Stimulated activated CD8-positive, alpha-beta memory T cell treated with anti-CD3 and anti-CD28 coated beads, Interleukin-4, amount 100 ng/mL, for 48 hours (primary cell): ENCODE results near the gene RASGRP4.
A peak's percentile ranks its signal among the peaks of the same experiment; 100 is the strongest.
"Not testable (repeated sequence)": the region's sequence is repeated elsewhere in the genome, so short reads cannot be mapped to it uniquely, and the experiment has no call there.

Experiments
- DNase-seq: peaks from one replicate; pipeline ENCODE4 v3.0.0-alpha.2; 2020

The RASGRP4 gene, protein sequence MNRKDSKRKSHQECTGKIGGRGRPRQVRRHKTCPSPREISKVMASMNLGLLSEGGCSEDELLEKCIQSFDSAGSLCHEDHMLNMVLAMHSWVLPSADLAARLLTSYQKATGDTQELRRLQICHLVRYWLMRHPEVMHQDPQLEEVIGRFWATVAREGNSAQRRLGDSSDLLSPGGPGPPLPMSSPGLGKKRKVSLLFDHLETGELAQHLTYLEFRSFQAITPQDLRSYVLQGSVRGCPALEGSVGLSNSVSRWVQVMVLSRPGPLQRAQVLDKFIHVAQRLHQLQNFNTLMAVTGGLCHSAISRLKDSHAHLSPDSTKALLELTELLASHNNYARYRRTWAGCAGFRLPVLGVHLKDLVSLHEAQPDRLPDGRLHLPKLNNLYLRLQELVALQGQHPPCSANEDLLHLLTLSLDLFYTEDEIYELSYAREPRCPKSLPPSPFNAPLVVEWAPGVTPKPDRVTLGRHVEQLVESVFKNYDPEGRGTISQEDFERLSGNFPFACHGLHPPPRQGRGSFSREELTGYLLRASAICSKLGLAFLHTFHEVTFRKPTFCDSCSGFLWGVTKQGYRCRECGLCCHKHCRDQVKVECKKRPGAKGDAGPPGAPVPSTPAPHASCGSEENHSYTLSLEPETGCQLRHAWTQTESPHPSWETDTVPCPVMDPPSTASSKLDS

GRCh38 chr19:38425810-38426466, at the start of gene RASGRP4:
Gene RASGRP4, minus strand, starts transcription at chr19:38426219. Its CDS starts 128 bp downstream, at chr19:38426091.
- peak; percentile 70 for DNase-seq

DNA sequence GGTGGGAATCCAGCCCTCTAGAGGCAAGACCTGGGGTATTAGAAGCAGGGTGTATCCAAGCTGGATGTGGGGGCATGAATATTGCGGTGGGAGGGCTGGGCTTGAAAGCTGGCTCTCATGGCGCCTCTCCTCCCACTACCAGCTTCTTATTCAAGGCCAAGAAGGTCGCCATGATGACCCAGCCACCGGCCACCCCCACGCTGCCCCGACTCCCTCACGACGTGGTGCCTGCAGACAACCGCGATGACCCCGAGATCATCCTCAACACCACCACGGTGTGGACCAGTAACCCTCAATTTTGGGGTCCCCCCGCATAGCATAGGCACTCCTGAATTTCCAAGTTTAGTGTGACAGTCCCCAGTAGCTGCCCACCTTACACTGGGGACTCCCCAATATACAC, 49.2 kb upstream of the RASGRP4 start:
- DNase-seq = no peak

GRCh38 chr19:38473201-38473600, 47.2 kb upstream of the RASGRP4 start:
- DNase-seq = no peak

GRCh38 chr19:38472725-38473124, 46.7 kb upstream of the RASGRP4 start:
- not testable (repeated sequence) for DNase-seq

- no peak for DNase-seq
Measured at GRCh38 chr19:38470788-38471480, 44.9 kb upstream of the RASGRP4 start.

DNA sequence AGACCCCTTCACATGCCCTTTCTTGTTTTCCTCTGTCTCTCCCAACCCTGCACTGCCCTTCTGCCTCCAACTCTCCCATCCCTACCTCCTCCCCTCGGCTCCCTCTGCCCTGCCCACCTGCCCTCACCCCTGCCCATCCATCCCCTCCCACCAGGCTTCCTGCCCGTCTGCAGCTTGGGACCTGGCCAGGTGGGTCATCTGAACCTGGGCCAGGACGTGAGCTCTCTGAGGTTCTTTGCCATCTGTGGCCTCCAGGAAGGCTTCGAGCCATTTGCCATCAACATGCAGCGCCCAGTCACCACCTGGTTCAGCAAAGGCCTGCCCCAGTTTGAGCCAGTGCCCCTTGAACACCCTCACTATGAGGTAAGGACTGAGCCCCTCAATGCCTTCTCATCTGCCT, 43.1 kb upstream of the RASGRP4 start:
- DNase-seq = no peak

DNA sequence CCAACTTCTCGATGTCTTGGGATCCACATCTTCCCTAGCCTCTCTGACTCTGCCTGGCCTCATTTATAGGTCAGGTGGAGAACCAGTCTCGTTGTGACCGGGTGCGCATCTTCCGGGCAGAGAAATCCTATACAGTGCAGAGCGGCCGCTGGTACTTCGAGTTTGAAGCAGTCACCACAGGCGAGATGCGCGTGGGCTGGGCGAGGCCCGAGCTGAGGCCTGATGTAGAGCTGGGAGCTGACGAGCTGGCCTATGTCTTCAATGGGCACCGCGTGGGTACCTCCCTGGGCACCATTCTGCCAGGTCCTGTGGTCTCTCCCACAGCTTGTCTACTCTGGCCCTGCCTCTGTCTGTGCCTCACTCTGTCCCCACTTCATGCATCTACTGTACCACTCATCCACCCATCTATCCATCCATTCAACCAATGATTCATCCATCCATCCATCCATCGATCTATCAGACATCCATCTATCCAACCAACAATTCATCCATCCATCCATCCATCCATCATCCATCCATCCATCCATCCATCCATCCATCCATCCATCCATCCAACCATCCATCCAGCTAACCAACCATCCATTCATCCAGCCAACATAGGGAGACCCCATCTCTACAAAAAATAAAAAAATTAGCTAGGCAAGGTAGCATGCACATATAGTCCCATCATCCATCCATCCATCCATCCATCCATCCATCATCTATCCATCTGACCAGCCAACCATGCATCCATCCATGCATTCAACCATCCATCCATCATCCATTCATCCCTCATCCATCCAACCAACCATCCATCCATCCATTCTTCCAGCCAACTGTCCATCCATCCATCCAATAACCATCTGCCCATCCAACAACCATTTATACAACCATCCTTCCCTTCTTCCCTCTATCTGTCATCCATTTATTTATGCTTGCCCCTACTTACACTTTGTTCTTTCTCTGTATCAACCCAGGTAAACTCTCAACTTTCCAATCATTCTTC, 41.8 kb upstream of the RASGRP4 start:
- no peak for DNase-seq

GRCh38 chr19:38466050-38466449, 40.0 kb upstream of the RASGRP4 start:
- DNase-seq = no peak

DNA sequence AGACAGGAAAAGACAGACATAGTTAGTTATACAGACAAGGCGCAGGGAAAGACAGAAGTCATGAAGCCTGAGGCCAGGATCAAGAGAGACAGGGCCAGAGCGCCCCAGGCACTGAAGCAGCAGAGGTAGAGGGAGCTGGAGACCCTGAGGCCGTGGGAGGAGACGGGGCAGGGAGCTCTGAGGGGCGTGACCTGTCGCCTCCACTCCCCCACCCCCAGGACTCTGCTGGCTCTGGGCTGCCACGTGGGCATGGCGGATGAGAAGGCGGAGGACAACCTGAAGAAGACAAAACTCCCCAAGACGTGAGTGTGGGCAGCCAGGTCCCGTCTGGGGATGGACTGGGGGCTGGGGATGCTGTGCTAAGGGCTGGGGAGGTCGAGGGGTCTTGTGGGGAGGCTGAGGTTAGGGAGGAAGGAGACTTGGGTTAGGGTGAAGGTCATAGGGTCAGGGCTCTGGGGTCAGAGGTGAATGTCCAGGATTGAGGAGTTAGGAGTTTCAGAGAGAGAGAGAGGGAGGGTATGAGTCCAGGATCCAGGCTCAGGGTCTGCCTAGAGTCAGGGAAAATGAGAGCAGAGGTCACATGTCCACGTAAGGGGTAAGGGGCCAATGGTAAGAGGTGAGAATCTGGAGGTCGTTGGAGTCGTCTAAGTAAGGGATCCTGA, 38.5 kb upstream of the RASGRP4 start:
- DNase-seq = no peak

DNA sequence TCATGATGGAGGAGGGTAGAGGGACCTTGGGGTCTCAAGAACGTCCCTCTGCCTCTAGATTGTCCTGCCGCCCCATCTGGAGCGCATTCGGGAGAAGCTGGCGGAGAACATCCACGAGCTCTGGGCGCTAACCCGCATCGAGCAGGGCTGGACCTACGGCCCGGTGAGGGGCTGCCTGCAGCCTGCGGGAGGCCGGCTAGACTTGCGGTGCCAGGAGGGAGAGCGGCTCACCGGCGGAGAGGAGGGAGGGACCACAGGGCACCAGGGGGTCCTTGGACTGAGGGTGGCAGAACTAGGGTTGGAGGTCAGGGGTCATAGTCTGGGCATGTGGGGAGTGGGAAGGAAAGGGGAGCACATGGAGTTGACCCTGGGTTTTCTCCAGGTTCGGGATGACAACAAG, 37.3 kb upstream of the RASGRP4 start:
- DNase-seq = no peak

GRCh38 chr19:38458991-38459390, 33.0 kb upstream of the RASGRP4 start:
- DNase-seq = no peak

DNA sequence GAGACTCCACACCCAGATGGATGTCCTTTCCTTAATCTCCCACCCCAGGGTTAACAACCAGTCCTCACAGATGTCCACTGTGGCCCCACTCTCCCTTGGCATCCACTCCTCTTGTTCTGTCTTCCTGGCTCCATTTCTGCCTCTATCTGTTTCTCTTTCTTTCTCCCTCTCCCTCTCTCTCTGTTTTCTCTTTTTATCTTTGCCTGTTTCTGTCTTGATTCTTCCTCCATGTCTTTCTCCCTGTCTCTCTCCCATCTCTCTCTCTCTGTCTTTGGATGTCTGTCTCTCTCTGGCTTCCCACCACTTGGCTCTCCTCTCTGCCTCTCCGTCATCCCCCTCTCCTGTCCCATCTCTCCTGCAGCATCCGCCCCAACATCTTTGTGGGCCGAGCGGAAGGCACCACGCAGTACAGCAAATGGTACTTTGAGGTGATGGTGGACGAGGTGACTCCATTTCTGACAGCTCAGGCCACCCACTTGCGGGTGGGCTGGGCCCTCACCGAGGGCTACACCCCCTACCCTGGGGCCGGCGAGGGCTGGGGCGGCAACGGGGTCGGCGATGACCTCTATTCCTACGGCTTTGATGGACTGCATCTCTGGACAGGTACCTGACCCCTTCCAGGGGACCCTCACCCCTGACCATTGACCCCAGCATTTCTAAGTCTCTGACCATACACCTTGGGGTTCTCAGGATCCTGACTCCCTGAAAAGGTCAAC, 31.8 kb upstream of the RASGRP4 start:
- DNase-seq = no peak

GRCh38 chr19:38457202-38457601, 31.2 kb upstream of the RASGRP4 start:
- DNase-seq = no peak

- DNase-seq = no peak
Measured at GRCh38 chr19:38455031-38455430, 29.0 kb upstream of the RASGRP4 start.

- DNase-seq = no peak
Measured at GRCh38 chr19:38453596-38453995, 27.6 kb upstream of the RASGRP4 start.

DNA sequence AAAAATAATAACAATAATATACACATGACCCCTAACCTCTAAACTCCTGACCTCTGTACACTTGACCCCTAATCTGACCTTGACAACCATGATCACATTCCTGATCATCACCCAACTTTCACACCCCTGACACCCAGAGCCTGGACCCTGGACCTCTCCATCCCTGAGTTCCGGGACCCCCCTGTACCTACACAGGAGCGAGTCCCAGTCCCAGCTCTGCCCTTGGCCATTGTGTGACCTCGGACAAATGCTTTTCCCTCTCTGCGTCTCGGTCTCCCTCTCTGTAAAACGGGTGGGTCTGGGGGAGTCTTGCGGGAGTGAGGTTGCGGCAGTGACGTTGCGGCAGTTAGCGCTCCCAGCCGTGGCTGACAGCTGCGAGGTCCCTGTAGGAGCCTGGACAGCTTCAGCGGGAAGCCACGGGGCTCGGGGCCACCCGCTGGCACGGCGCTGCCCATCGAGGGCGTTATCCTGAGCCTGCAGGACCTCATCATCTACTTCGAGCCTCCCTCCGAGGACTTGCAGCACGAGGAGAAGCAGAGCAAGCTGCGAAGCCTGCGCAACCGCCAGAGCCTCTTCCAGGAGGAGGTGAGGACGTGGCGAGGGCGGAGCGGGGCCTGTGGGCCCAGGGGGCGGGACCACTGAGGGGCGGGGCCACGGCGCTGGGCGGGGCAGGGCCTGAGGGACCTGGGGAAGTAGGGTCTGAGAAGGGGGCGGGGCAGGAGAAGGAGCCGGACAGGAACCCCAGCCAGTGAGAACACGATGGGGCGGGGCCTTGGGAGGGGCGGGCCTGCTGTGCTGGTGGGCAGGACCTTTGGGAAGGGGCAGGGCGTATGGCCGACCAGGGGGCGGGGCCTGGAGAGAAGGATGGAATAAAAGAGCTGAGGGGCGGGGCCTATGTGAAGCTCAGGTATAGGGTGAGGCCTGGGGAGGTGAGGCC, 26.7 kb upstream of the RASGRP4 start:
- peak; percentile 57 for DNase-seq

- no peak for DNase-seq
Measured at GRCh38 chr19:38451629-38452028, 25.6 kb upstream of the RASGRP4 start.

- DNase-seq = no peak
Measured at GRCh38 chr19:38451036-38451435, 25.0 kb upstream of the RASGRP4 start.

DNA sequence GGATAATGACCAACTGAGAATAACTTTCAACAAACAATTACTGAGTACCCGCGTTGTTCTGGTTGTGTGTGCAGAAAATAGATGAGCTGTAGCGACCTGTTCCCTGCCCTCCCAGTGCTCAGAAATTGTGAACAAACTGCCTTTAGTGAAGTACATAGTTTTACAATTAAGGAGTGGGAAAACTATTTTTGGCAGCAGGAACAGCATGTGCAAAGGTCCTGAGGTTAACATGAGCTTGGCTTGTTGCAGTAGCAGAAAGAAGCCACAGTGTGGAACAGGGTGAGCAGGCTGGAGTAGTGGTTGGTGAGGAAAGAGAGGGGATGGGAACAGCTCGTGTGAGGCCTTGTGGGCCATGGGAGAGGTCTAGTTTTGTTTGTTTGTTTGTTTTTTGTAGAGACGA, 23.5 kb upstream of the RASGRP4 start:
- DNase-seq = no peak

DNA sequence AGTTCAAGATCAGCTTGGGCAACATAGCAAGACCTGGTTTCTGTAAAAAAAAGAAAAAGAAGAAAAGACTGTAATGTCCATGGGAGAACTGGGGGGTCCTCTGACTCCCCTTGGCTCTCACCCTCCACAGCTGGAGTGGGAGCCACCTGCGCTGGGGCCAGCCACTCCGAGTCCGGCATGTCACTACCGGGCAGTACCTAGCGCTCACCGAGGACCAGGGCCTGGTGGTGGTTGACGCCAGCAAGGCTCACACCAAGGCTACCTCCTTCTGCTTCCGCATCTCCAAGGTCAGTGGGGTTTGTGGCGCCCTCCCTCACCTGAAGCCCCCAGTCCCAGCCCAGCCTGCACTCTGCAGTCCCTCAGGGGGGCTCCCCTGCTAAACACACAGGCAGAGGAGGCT, 22.2 kb upstream of the RASGRP4 start:
- no peak for DNase-seq
